ENCODE measurements around the gene ACSS1. TPM values are rescaled to one million over a fixed set of nuclear protein-coding genes. Genes with fewer than 3 reads are reported as not detected.

Gene ACSS1
- total and polyA plus RNA-seq, 8 donors: 7.0 to 135 (median 35.8) TPM

GRCh38 chr20:25083773-25084625 lies 26.1 kb upstream of the ACSS1 start:
- TF ChIP-seq CTCF (IDR thresholded peaks at IDR 0.05) (peak in 1 of 7 experiments; percentile 38), POLR2AphosphoS5 (IDR thresholded peaks at IDR 0.05) (no peak)
- peaks cover 25 to 37% (median 32%) of the 10 kb centered on the region in 4 donors for H3K4me1 ChIP-seq
- H3K27me3 ChIP-seq: peaks cover 38 to 100% (median 76%) of the 10 kb centered on the region in 3 donors
- H3K27ac ChIP-seq: no peak overlapping the region
- H3K9me3 ChIP-seq: no peaks in the 10 kb centered on the region
- peak; percentile 48 to 65 for DNase-seq
- 5 to 8% (median 8%) methylated on average over 19 to 54 of the region's 54 CpGs for WGBS, 5 donors
- H3K4me3 ChIP-seq: peak overlapping the region in 1 of 4 donors; percentile 38
- no peaks in the 10 kb centered on the region for H3K36me3 ChIP-seq
- intact Hi-C loops (cut with DNase I; ENCODE audit: low total_unique reads): no loop called here

GRCh38 chr20:25083141-25083772 lies 25.3 kb upstream of the ACSS1 start:
- H3K4me1 ChIP-seq: peaks cover 25 to 37% (median 32%) of the 10 kb centered on the region in 4 donors
- intact Hi-C loops (cut with DNase I; ENCODE audit: low total_unique reads): no loop called here
- H3K27me3 ChIP-seq: peaks cover 38 to 100% (median 83%) of the 10 kb centered on the region in 3 donors
- no peaks in the 10 kb centered on the region for H3K36me3 ChIP-seq
- WGBS, 5 donors: 5 to 7% (median 5%) methylated on average over 22 to 44 of the region's 44 CpGs
- peak overlapping the region in 1 of 4 donors; percentile 38 for H3K4me3 ChIP-seq
- TF ChIP-seq CTCF (IDR thresholded peaks at IDR 0.05) (no peak), POLR2AphosphoS5 (IDR thresholded peaks at IDR 0.05) (no peak), POLR2A (IDR thresholded peaks at IDR 0.05) (no peak), EP300 (IDR thresholded peaks at IDR 0.05) (no peak)
- H3K9me3 ChIP-seq: no peaks in the 10 kb centered on the region
- DNase-seq: no peak
- no peak overlapping the region for H3K27ac ChIP-seq

GRCh38 chr20:25082498-25082873 lies 24.5 kb upstream of the ACSS1 start:
- Histone ChIP-seq H3K27ac (no peak overlapping the region), H3K9me3 (no peaks in the 10 kb centered on the region), H3K4me1 (peaks cover 30 to 44% (median 37%) of the 10 kb centered on the region in 4 donors), H3K4me3 (no peak overlapping the region), H3K36me3 (no peaks in the 10 kb centered on the region), H3K27me3 (peaks cover 38 to 100% (median 90%) of the 10 kb centered on the region in 3 donors)
- intact Hi-C loops (cut with DNase I; ENCODE audit: low total_unique reads): no loop called here
- DNase-seq: no peak
- 16 to 28% (median 20%) methylated on average over 9 of the region's 9 CpGs for WGBS, 5 donors
- no peak for TF ChIP-seq CTCF (IDR thresholded peaks at IDR 0.05)

DNA sequence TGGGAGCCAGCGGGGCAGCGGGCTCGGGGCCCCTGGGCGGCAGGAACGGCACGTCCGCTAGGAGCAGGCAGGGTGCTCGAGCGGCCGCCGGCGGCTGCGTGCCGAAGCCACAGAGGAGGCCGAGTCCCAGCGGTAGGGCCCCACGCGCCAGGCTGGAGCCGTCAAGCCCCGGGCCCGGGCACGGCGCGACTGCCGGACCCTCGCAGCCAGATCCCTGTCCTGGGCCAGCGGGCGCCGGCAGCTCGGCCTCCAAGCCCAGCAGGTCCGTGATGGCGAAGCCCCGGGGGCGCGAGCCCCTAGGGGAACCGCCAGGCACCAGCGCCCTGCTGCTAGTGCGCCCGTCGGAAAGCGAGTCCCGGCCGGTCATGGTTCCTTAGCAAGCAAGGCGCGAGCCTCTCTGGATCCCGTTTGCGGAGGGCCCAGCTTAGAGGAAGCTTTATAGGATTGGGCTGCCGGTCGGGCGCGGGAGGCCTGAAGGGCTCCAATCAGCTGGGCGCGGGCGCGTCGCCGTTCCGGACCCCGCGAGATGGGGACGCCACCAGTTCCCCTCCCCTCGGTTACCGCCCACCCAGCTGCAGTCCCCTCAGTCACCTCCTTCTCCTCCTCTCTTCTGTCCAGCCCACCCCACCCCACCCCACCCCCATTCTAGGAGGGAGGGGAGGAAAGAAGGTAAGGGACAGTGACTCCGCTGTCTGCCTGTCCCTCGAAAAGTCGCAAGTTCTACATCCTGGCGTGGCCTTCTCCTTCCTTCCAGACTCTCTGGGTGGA lies 24.0 kb upstream of the ACSS1 start, which contains the start of gene VSX1:
VSX1 (minus strand) TSS at position 412 of the 768 bp plus-strand sequence; CDS start at position 367, 45 bp downstream.
- Histone ChIP-seq H3K4me1 (peaks cover 35 to 50% (median 42%) of the 10 kb centered on the region in 4 donors), H3K4me3 (no peak within 1 kb of the TSS), H3K36me3 (no peaks in the 10 kb centered on the region), H3K27me3 (peaks cover 38 to 100% (median 95%) of the 10 kb centered on the region in 3 donors), H3K9me3 (no peaks in the 10 kb centered on the region), H3K27ac (no peak within 1 kb of the TSS)
- 1 to 14% (median 6%) methylated on average over 15 to 67 of the region's 67 CpGs for WGBS, 5 donors
- no peak for DNase-seq
- TF ChIP-seq POLR2AphosphoS5 (IDR thresholded peaks at IDR 0.05) (no peak), CTCF (IDR thresholded peaks at IDR 0.05) (no peak), POLR2A (IDR thresholded peaks at IDR 0.05) (no peak), EP300 (IDR thresholded peaks at IDR 0.05) (no peak)
- intact Hi-C loops (cut with DNase I; ENCODE audit: low total_unique reads): no loop called here

Data from stomach (tissue), 9 donors.